PC-9 (cell line): ENCODE measurements around the gene GFM2.

Experiments used
- CTCF ChIP-seq: fragments of 200-600 bp; sonication (generic); conservative IDR thresholded peaks from 2 replicates; pipeline ENCODE4 v1.6.1; 2017; ENCODE audit warnings: mixed run types, antibody characterized with exemption, mild to moderate bottlenecking, moderate library complexity
- EZH2 ChIP-seq: fragments of 200-600 bp; sonication (generic); IDR thresholded peaks from 2 replicates; pipeline ENCODE4 v1.8.0; 2017; ENCODE audit warnings: antibody characterized with exemption, low read depth

- TF ChIP-seq CTCF (no peak), EZH2 (no peak)
Observed at GRCh38 chr5:74767579-74767913, 629 bp upstream of the GFM2 start.
